ENCODE measurements around the gene CREB1.

Gene CREB1

DNA sequence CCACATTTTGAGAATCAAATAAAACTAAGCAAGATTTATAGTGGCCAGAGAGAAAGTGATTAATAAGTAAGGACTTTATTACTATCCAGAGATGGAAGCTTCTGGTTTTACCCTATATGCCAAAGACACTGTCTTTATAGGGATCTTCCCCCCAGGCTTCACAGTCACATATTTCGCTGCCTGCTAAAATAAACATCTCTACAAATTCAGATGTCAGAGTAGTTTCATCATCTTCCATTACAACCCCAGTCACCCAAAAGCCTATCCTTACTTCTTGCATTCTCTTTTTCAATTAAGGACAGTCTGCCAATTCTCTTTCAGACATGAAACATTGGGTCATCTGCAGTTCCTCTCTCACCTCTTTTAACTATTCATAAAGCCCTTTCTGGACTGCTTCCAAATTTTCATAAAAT, 28.3 kb downstream of the CREB1 start:
- no peak overlapping the region for H3K4me3 ChIP-seq (ENCODE audit: low read depth, low read length)
- peak; percentile 87 for DNase-seq (ENCODE audit: low read depth)
- TF ChIP-seq, protein P1, sequence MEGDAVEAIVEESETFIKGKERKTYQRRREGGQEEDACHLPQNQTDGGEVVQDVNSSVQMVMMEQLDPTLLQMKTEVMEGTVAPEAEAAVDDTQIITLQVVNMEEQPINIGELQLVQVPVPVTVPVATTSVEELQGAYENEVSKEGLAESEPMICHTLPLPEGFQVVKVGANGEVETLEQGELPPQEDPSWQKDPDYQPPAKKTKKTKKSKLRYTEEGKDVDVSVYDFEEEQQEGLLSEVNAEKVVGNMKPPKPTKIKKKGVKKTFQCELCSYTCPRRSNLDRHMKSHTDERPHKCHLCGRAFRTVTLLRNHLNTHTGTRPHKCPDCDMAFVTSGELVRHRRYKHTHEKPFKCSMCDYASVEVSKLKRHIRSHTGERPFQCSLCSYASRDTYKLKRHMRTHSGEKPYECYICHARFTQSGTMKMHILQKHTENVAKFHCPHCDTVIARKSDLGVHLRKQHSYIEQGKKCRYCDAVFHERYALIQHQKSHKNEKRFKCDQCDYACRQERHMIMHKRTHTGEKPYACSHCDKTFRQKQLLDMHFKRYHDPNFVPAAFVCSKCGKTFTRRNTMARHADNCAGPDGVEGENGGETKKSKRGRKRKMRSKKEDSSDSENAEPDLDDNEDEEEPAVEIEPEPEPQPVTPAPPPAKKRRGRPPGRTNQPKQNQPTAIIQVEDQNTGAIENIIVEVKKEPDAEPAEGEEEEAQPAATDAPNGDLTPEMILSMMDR (conservative IDR thresholded peaks at IDR 0.05; ENCODE audit: low read depth, low read length) = no peak

DNA sequence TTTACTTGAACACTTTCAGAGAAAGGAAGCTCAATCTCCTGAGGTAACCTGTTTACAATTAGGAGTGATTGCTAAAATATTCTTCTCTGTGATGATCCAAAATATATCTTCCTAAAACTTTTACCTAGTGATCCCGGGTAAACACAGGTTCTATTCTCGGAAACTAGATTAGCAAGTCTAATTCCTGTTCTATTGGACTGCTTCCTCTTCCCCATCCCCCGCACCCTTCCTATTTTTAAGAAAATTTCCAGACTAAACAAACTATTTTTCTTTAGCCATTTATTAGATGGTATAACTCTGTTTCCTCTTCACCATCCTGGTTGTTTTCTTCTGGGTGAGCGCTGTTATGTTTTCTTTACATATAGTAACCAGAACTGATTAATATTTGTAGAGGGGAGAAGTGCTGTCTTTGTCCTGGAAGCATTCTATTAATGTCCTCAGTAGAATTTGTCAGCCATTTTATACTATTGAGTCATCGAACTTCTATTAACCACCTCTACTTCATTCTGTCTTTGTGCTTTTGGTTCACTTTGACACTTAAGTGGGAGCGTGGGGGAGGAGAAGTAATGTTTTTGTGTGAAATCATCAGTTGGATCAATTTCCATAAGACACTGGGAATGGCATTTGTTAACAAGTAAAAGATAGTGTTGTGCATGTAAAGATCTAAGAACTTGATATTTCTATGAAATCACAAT, 31.8 kb downstream of the CREB1 start:
- TF ChIP-seq, protein P1 (conservative IDR thresholded peaks at IDR 0.05; ENCODE audit: low read depth, low read length) = no peak
- H3K4me3 ChIP-seq (ENCODE audit: low read depth, low read length) = no peak overlapping the region
- DNase-seq (ENCODE audit: low read depth) = no peak

GRCh38 chr2:207565736-207566500, 36.2 kb downstream of the CREB1 start:
- DNase-seq (ENCODE audit: low read depth) = no peak
- no peak overlapping the region for H3K4me3 ChIP-seq (ENCODE audit: low read depth, low read length)
- TF ChIP-seq, protein P1 (conservative IDR thresholded peaks at IDR 0.05; ENCODE audit: low read depth, low read length) = no peak

DNA sequence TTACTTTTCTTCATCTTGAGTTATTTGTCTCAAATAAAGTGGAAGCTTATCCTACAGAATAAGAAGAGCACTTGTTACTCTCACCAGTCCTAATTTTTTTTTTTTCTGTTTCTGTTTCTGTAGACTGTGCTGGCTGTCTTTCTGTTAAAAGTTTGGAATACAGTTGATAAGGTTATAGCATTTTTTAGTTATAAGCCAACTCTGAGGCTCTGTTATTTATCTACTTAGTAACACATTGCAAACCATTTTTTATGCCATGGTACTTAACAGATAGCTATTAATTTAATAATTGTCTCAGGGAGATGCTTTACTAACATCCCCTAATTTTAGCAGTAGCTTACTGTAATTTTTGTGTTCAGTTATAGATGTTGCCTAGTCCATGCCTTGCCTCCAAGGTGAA, 37.9 kb downstream of the CREB1 start:
- no peak for DNase-seq (ENCODE audit: low read depth)
- H3K4me3 ChIP-seq (ENCODE audit: low read depth, low read length) = no peak overlapping the region
- TF ChIP-seq, protein P1 (conservative IDR thresholded peaks at IDR 0.05; ENCODE audit: low read depth, low read length) = no peak

DNA sequence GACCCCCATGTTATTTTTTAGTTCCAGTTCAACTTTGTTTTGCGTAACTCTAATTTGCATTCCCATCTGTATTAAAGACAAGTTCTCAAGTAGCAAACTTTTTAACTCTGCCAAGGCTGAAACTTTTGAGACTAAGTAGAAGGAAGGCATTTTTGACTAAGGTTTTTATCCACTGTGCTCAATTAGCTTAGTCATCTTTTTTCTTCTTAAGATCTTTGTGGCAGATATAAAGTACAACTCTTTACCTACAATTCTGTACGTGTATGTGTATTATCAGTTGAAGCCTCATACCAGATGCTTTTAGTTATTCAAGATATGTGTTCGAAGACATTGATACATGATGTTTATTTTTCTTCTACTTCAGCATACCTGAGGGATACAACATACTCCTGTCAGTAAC, 41.6 kb downstream of the CREB1 start:
- H3K4me3 ChIP-seq (ENCODE audit: low read depth, low read length) = no peak overlapping the region
- TF ChIP-seq, protein P1 (conservative IDR thresholded peaks at IDR 0.05; ENCODE audit: low read depth, low read length) = no peak
- peak; percentile 7 for DNase-seq (ENCODE audit: low read depth)

GRCh38 chr2:207584952-207585351, 55.2 kb downstream of the CREB1 start:
- TF ChIP-seq, protein P1 (conservative IDR thresholded peaks at IDR 0.05; ENCODE audit: low read depth, low read length) = no peak
- H3K4me3 ChIP-seq (ENCODE audit: low read depth, low read length) = no peak overlapping the region
- no peak for DNase-seq (ENCODE audit: low read depth)

Measured in choroid plexus epithelial cell (primary cell).